ENCODE data around the gene FNIP2.
"Not testable (repeated sequence)": the region's sequence is repeated elsewhere in the genome, so short reads cannot be mapped to it uniquely, and the experiment has no call there.

FNIP2 gene

DNA sequence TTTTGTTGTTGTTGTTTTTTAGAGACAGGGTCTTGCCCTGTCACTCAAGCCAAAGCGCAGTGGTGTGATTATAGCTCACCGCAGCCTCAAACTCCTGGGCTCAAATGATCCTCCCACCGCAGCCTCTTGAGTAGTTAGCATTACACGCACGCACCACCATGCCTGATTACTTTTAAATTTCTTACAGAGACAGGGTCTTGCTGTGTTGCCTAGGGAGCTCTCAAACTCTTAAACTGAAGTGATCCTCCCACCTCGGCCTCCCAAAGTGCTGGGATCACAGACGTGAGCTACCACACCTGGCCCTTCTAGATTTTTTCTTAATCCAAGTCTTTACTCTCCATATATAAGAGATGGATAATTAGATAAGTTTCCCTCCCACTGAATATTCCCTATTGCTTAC, 29.2 kb downstream of the FNIP2 start:
- no peaks in the 10 kb centered on the region for H3K36me3 ChIP-seq (ENCODE audit: insufficient read depth, low read length)
- H3K9ac ChIP-seq (ENCODE audit: low read length) = no peak overlapping the region
- no peak overlapping the region for H3K27ac ChIP-seq (ENCODE audit: low read depth, low read length)
- no peak overlapping the region for H3K4me3 ChIP-seq (ENCODE audit: low read depth in 1 of 2, low read length in 2 of 2)
- H3K9me3 ChIP-seq (ENCODE audit: low read length) = no peaks in the 10 kb centered on the region
- H3K27me3 ChIP-seq (ENCODE audit: control insufficient read depth in 1 of 2, insufficient read depth in 2 of 2, low read length in 2 of 2) = no peaks in the 10 kb centered on the region
- peaks cover 22% of the 10 kb centered on the region for H3K4me1 ChIP-seq (ENCODE audit: insufficient read depth, low read length)

DNA sequence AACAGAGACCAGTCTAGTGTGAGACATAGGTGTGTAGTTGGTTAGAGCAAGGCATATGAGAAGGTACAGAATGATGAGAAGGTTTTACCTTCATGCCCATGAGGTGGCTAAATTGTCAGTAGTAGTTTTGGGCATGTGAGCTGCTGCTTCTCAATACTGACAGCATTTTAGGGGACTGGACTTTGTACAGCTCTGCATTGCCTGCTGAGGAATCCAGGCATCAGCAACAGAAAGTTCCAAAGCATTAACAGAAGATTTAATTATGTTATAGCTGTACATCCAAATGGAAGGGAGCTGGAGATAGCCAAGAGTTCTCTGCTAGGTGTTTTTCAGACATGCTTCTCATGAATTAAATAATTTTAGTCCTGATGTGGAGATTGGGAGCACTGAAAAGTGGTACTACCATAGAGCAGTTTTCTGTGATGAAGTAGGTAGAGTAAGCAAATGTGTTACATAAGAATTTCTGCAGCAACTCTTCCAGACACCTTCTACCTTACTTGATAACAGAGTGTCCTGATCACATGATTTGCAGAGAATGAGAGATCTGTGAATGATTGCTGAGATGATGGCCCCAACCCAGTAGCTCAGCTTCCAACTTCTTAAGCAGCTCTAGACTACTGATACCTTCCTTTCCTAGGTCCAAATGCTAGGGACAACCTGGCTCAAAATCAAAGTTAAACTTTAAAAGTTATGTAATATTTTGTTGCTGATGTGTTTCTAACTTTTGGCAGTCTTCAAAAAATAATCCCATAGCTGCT, 30.4 kb downstream of the FNIP2 start:
- no peak overlapping the region for H3K4me3 ChIP-seq (ENCODE audit: low read depth in 1 of 2, low read length in 2 of 2)
- no peak overlapping the region for H3K27ac ChIP-seq (ENCODE audit: low read depth, low read length)
- H3K27me3 ChIP-seq (ENCODE audit: control insufficient read depth in 1 of 2, insufficient read depth in 2 of 2, low read length in 2 of 2) = no peaks in the 10 kb centered on the region
- H3K36me3 ChIP-seq (ENCODE audit: insufficient read depth, low read length) = no peaks in the 10 kb centered on the region
- H3K9me3 ChIP-seq (ENCODE audit: low read length) = no peaks in the 10 kb centered on the region
- no peak overlapping the region for H3K9ac ChIP-seq (ENCODE audit: low read length)
- H3K4me1 ChIP-seq (ENCODE audit: insufficient read depth, low read length) = peaks cover 22% of the 10 kb centered on the region

GRCh38 chr4:158799856-158800255, 31.0 kb downstream of the FNIP2 start:
- peaks cover 22% of the 10 kb centered on the region for H3K4me1 ChIP-seq (ENCODE audit: insufficient read depth, low read length)
- H3K27me3 ChIP-seq (ENCODE audit: control insufficient read depth in 1 of 2, insufficient read depth in 2 of 2, low read length in 2 of 2) = no peaks in the 10 kb centered on the region
- H3K27ac ChIP-seq (ENCODE audit: low read depth, low read length) = no peak overlapping the region
- no peak overlapping the region for H3K9ac ChIP-seq (ENCODE audit: low read length)
- H3K36me3 ChIP-seq (ENCODE audit: insufficient read depth, low read length) = no peaks in the 10 kb centered on the region
- no peaks in the 10 kb centered on the region for H3K9me3 ChIP-seq (ENCODE audit: low read length)
- H3K4me3 ChIP-seq (ENCODE audit: low read depth in 1 of 2, low read length in 2 of 2) = no peak overlapping the region

DNA sequence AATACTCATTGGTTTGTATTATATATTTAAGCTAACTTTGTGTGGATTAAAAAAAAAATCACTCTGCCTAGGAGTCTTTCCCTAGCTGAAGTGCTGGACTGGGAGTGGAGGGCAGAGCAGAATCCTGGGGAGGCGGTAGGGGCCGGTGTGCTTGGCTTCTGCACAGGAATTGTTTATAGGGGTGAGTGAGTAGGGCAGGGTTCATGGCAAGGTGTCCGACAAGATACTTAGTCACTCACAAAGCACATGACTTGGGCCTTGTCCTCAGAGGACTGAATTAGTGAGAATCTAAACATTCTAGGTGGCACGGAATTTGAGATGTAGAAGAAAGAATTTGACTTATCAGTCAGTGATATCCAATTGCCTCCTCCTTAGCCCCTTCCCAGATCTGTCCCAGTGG, 32.2 kb downstream of the FNIP2 start:
- Histone ChIP-seq H3K4me1 (ENCODE audit: insufficient read depth, low read length) (peaks cover 31% of the 10 kb centered on the region), H3K9ac (ENCODE audit: low read length) (no peak overlapping the region), H3K27me3 (ENCODE audit: control insufficient read depth in 1 of 2, insufficient read depth in 2 of 2, low read length in 2 of 2) (no peaks in the 10 kb centered on the region), H3K36me3 (ENCODE audit: insufficient read depth, low read length) (no peaks in the 10 kb centered on the region), H3K9me3 (ENCODE audit: low read length) (no peaks in the 10 kb centered on the region), H3K27ac (ENCODE audit: low read depth, low read length) (no peak overlapping the region), H3K4me3 (ENCODE audit: low read depth in 1 of 2, low read length in 2 of 2) (no peak overlapping the region)

GRCh38 chr4:158801677-158802076, 32.9 kb downstream of the FNIP2 start:
- H3K4me3 ChIP-seq (ENCODE audit: low read depth in 1 of 2, low read length in 2 of 2) = no peak overlapping the region
- H3K27me3 ChIP-seq (ENCODE audit: control insufficient read depth in 1 of 2, insufficient read depth in 2 of 2, low read length in 2 of 2) = no peaks in the 10 kb centered on the region
- no peak overlapping the region for H3K27ac ChIP-seq (ENCODE audit: low read depth, low read length)
- H3K4me1 ChIP-seq (ENCODE audit: insufficient read depth, low read length) = peaks cover 37% of the 10 kb centered on the region
- no peaks in the 10 kb centered on the region for H3K9me3 ChIP-seq (ENCODE audit: low read length)
- no peaks in the 10 kb centered on the region for H3K36me3 ChIP-seq (ENCODE audit: insufficient read depth, low read length)
- H3K9ac ChIP-seq (ENCODE audit: low read length) = no peak overlapping the region

- Histone ChIP-seq H3K27me3 (ENCODE audit: control insufficient read depth in 1 of 2, insufficient read depth in 2 of 2, low read length in 2 of 2) (no peaks in the 10 kb centered on the region), H3K36me3 (ENCODE audit: insufficient read depth, low read length) (no peaks in the 10 kb centered on the region), H3K9me3 (ENCODE audit: low read length) (no peaks in the 10 kb centered on the region), H3K9ac (ENCODE audit: low read length) (no peak overlapping the region), H3K4me1 (ENCODE audit: insufficient read depth, low read length) (peaks cover 41% of the 10 kb centered on the region), H3K4me3 (ENCODE audit: low read depth in 1 of 2, low read length in 2 of 2) (no peak overlapping the region), H3K27ac (ENCODE audit: low read depth, low read length) (no peak overlapping the region)
Measured at GRCh38 chr4:158802914-158803313, 34.1 kb downstream of the FNIP2 start.

DNA sequence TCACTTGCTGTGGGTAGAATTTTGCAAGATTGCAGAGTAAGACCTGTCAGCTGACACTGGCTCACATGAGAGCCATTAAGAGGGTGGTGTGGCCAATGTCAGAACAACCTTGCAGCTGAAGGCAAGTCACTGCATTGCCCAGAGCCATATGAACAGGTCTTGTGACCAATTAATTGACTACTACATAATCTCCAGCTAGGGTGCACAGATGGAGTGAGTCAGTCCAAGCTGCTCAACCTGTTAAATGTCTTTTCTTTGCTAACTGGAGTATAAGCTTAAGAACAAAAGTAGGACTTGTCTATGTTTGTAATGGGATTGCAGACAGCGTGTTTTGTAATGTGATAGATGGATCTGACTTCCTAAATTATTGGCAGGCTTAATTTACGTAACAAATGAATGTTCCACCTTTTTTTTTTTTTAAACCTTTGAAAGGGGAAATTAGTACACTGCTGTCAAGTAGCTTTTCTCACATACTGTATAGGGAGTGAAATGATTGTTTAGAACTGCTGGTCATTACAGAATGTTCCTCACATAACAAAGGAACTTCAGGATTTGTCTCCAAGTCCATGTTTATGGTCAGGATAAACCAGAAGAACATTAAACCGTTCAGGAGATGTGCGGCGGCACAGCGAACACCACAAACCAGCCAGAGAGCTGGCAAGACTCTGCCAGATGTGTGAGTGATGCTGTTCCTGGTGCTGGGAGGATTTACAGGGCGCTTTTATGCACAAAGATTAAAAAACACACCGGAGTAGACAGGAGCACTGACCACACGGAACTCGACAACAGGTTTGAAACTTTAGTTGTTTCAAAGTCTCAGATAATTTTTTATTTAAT, 37.0 kb downstream of the FNIP2 start:
- H3K9me3 ChIP-seq (ENCODE audit: low read length) = no peaks in the 10 kb centered on the region
- H3K36me3 ChIP-seq (ENCODE audit: insufficient read depth, low read length) = no peaks in the 10 kb centered on the region
- peak overlapping the region in 1 of 2 donors; percentile 23 for H3K4me3 ChIP-seq (ENCODE audit: low read depth in 1 of 2, low read length in 2 of 2)
- peaks cover 52% of the 10 kb centered on the region for H3K4me1 ChIP-seq (ENCODE audit: insufficient read depth, low read length)
- H3K9ac ChIP-seq (ENCODE audit: low read length) = no peak overlapping the region
- peak overlapping the region; percentile 40 for H3K27ac ChIP-seq (ENCODE audit: low read depth, low read length)
- no peaks in the 10 kb centered on the region for H3K27me3 ChIP-seq (ENCODE audit: control insufficient read depth in 1 of 2, insufficient read depth in 2 of 2, low read length in 2 of 2)

DNA sequence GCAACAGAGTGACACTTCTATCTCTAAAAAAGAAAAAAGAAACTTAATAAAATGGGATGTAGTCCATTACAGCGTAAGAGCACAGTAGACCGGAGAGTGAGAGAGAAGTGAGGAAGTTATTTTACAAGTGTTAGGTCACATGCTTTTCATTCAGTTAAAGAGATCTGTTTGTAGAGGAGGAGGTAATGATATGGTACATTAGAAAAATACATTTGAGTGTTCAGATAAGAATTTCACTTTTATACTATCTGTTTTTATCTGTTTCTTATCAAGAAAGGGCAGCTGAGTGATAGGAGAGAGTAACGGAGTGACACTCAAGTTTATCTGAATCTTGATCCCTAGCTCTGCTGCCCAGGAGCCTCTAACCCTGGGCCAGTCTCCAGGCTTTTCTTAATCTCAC, 38.9 kb downstream of the FNIP2 start:
- H3K27ac ChIP-seq (ENCODE audit: low read depth, low read length) = no peak overlapping the region
- H3K9me3 ChIP-seq (ENCODE audit: low read length) = no peaks in the 10 kb centered on the region
- H3K36me3 ChIP-seq (ENCODE audit: insufficient read depth, low read length) = no peaks in the 10 kb centered on the region
- peaks cover 55% of the 10 kb centered on the region for H3K4me1 ChIP-seq (ENCODE audit: insufficient read depth, low read length)
- H3K4me3 ChIP-seq (ENCODE audit: low read depth in 1 of 2, low read length in 2 of 2) = no peak overlapping the region
- H3K9ac ChIP-seq (ENCODE audit: low read length) = no peak overlapping the region
- H3K27me3 ChIP-seq (ENCODE audit: control insufficient read depth in 1 of 2, insufficient read depth in 2 of 2, low read length in 2 of 2) = no peaks in the 10 kb centered on the region

- Histone ChIP-seq H3K9ac (ENCODE audit: low read length) (no peak overlapping the region), H3K9me3 (ENCODE audit: low read length) (no peaks in the 10 kb centered on the region), H3K27me3 (ENCODE audit: control insufficient read depth in 1 of 2, insufficient read depth in 2 of 2, low read length in 2 of 2) (no peaks in the 10 kb centered on the region), H3K4me1 (ENCODE audit: insufficient read depth, low read length) (peaks cover 56% of the 10 kb centered on the region), H3K4me3 (ENCODE audit: low read depth in 1 of 2, low read length in 2 of 2) (no peak overlapping the region), H3K27ac (ENCODE audit: low read depth, low read length) (no peak overlapping the region), H3K36me3 (ENCODE audit: insufficient read depth, low read length) (no peaks in the 10 kb centered on the region)
Measured at GRCh38 chr4:158808399-158808798, 39.6 kb downstream of the FNIP2 start.

- H3K27me3 ChIP-seq (ENCODE audit: control insufficient read depth in 1 of 2, insufficient read depth in 2 of 2, low read length in 2 of 2); H3K36me3 ChIP-seq (ENCODE audit: insufficient read depth, low read length); H3K4me3 ChIP-seq (ENCODE audit: low read depth in 1 of 2, low read length in 2 of 2); H3K9ac ChIP-seq (ENCODE audit: low read length); H3K9me3 ChIP-seq (ENCODE audit: low read length): not testable (repeated sequence)
- peak overlapping the region; percentile 62 for H3K27ac ChIP-seq (ENCODE audit: low read depth, low read length)
- H3K4me1 ChIP-seq (ENCODE audit: insufficient read depth, low read length) = peaks cover 64% of the 10 kb centered on the region
Measured at GRCh38 chr4:158809208-158809607, 40.4 kb downstream of the FNIP2 start.

DNA sequence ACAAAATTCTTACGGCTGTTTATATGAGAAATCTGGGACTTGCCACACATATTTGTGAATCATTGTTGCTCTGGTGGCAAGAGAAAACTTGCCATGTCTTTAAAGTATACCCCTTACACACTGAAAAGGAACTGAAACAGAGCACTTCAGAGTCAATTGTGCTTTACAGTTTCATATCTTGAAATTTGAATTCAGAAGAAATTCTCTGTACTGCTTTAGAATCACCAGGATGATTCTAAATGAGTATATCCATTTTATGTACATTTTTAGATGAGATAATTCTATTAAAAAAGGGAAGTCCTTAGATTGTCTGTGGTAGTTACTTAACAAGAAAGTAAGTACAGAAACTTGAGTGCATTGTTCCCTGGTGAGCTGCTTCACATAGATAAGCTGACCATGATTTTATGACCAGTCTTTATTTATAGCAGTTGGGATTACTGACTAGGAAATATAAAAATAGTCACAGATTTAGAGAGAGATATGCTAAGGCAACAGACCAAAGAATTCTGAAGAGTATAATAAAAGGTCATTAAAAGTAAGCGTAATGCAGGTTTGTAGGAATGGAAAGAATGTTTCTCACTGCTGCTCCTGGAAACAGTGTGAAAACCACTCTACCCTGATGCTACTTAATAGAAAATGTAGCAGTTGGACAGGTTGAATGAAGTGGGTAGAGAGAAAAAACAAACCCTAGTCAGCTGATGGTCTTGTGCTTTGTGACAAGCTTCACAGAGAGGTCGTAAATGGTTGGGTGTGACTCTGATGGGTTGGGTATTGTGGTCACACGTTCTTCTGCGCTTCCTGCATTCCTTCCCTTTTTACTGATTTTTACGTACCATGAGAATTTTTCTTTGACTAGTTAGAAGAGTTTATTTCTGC, 41.0 kb downstream of the FNIP2 start:
- Histone ChIP-seq H3K36me3 (ENCODE audit: insufficient read depth, low read length) (no peaks in the 10 kb centered on the region), H3K4me1 (ENCODE audit: insufficient read depth, low read length) (peaks cover 68% of the 10 kb centered on the region)

More for the DNA sequence above, 41.0 kb downstream of the FNIP2 start:
- Histone ChIP-seq H3K9me3 (ENCODE audit: low read length) (no peaks in the 10 kb centered on the region), H3K4me3 (ENCODE audit: low read depth in 1 of 2, low read length in 2 of 2) (no peak overlapping the region), H3K27ac (ENCODE audit: low read depth, low read length) (peak overlapping the region; percentile 62), H3K27me3 (ENCODE audit: control insufficient read depth in 1 of 2, insufficient read depth in 2 of 2, low read length in 2 of 2) (no peaks in the 10 kb centered on the region), H3K9ac (ENCODE audit: low read length) (peak overlapping the region; percentile 40)
